ENCODE data around the gene MYO19. TPM values are rescaled to one million over a fixed set of nuclear protein-coding genes. Genes with fewer than 3 reads are reported as not detected.

Gene MYO19
- polyA plus RNA-seq, 1 experiment, result 46.9 TPM

DNA sequence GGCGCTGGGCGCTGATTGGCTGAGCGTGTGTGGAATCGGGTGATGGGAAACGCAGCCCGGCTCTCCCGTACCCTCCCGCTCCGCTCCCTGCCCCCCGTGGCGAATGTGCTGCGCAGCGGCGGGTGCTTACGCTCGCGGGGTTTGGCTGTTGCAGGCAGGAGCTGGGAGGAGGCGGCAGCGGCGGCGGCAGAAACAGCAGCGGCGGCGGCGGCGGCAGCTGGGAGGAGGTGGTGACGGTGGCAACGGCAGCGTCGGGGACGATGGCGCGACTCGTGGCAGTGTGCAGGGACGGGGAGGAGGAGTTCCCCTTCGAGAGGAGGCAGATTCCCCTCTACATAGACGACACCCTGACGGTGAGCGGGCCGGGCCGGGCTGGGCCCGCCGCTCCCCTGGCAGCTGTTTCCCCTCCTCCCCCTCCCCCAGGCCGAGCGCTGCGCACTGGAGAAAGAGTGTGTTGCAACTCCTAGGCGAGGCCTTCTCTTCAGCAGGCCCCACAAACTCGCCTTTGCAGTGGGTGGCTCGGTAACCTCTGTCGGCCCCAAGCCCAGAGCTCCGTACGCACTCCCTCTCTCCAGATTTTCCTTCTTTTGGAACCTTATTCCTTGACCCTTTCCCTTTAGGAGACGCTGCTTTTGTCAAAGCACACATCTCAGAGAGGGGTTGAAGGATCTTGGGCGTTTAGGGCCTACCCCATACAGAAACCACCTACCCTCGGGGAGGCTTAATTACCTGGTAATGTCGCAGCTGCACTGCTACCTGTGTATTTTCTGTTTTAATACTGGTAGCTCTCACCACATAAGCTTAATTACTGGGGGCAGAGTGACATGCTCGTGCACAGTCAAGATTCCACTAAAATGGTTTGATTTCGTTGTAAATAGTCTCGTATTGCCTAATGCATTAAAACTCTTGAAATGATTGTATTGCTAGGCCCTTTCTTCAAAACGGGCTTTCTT lies 11.1 kb upstream of the MYO19 start:
- POLR2A ChIA-PET, result interaction anchor here (0.6 to 0.8 kb wide), 5 partner anchors 10 to 819 kb away, joined by 3 to 10 read pairs (median 7); partner anchors contain the start of genes MRM1 and PIGW
- peak; percentile 66 for DNase-seq (ENCODE audit: low read depth)
- CTCF ChIA-PET, result interaction anchor here (0.6 to 1.5 kb wide), 2 partner anchors 11 to 488 kb away, joined by 3 read pairs; partner anchors contain the start of genes MYO19 and PIGW

DNA sequence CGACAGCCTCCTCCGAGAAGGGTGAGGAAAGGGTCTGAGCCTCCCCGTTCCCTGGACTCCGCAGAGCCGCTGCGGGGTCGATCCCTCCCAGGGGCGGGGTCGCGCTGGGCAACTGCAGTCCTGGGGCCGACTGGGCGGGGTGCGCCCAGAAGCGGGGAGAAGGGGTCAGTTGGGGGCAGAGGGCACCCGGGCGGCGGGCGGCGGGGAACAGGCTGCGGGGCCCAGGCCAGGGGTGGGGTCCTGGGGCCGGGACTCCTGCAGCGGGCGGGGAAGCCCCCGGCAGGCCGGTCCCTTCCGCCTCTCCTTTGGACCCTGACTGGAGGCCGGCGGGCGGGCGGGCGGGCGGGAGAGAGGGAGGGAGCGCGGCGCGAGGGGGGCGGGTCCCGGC lies 10.4 kb upstream of the MYO19 start:
- TF ChIP-seq, protein P1, sequence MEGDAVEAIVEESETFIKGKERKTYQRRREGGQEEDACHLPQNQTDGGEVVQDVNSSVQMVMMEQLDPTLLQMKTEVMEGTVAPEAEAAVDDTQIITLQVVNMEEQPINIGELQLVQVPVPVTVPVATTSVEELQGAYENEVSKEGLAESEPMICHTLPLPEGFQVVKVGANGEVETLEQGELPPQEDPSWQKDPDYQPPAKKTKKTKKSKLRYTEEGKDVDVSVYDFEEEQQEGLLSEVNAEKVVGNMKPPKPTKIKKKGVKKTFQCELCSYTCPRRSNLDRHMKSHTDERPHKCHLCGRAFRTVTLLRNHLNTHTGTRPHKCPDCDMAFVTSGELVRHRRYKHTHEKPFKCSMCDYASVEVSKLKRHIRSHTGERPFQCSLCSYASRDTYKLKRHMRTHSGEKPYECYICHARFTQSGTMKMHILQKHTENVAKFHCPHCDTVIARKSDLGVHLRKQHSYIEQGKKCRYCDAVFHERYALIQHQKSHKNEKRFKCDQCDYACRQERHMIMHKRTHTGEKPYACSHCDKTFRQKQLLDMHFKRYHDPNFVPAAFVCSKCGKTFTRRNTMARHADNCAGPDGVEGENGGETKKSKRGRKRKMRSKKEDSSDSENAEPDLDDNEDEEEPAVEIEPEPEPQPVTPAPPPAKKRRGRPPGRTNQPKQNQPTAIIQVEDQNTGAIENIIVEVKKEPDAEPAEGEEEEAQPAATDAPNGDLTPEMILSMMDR (IDR thresholded peaks at IDR 0.05; ENCODE audit: insufficient read depth, low read depth, low read length), result no peak
- no peak for DNase-seq (ENCODE audit: low read depth)
- Histone ChIP-seq H3K27me3 (ENCODE audit: control insufficient read depth, insufficient read depth, low read length) (no peaks in the 10 kb centered on the region), H3K36me3 (ENCODE audit: control insufficient read depth, insufficient read depth, low read length) (no peaks in the 10 kb centered on the region), H3K4me3 (ENCODE audit: low read depth, low read length) (peak overlapping the region; percentile 86)
- POLR2A ChIA-PET, result interaction anchor here (0.6 to 0.8 kb wide), 4 partner anchors 10 to 819 kb away, joined by 3 to 10 read pairs (median 8); partner anchors contain the start of genes MRM1 and PIGW
- CTCF ChIA-PET, result no interaction called here

More for the DNA sequence above, 11.1 kb upstream of the MYO19 start:
- Histone ChIP-seq H3K27me3 (ENCODE audit: control insufficient read depth, insufficient read depth, low read length) (no peaks in the 10 kb centered on the region), H3K4me3 (ENCODE audit: low read depth, low read length) (peak overlapping the region; percentile 86), H3K36me3 (ENCODE audit: control insufficient read depth, insufficient read depth, low read length) (no peaks in the 10 kb centered on the region)
- TF ChIP-seq, protein P1 (IDR thresholded peaks at IDR 0.05; ENCODE audit: insufficient read depth, low read depth, low read length), result no peak

DNA sequence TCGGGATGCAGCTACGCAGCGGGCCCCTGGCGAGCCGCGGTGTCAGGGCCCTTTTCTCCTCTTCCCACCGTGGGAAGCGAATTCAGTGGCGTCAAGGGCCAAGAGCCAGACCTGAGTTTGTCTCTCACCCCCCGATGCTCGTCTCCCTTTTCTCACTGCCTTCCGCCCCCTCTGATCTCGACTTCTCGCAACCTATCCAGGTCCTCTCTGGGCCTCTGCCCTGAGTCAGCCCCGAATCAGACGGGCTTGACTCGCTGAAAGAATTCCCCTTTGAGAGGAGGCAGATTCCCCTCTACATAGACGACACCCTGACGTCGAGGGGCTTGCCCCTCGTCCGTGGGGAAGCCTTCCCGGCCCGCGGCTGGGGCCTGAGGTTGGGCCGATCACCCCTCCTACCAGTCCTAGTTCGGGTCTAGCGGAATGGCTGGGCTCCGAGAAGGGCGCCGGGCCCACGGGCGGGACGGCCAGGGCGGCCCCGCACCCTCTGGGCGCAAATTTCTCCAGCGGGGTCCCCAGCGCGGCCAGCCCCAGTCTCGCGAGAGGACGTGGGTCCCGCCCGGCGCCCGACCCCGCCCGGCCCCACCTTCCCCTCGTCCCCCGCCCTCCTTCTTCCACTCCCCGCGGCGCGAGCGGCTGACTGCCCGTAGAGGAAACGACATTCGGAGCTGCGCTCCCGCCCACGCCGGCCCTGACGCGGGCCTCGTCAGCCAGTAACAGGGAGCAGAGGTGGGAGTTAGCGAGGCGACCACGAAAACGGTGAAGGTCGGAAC lies 9.8 kb upstream of the MYO19 start, which contains the start of gene GGNBP2:
Gene GGNBP2, plus strand, starts transcription at position 613 of the 770 bp plus-strand sequence. CDS start 806 bp downstream, outside the sequence.
- peak; percentile 50 for DNase-seq (ENCODE audit: low read depth)
- no peaks in the 10 kb centered on the region for H3K27me3 ChIP-seq (ENCODE audit: control insufficient read depth, insufficient read depth, low read length)
- POLR2A ChIA-PET, result interaction anchor here (0.6 to 0.7 kb wide), 2 partner anchors 9 to 818 kb away, joined by 9 to 10 read pairs; partner anchors contain the start of gene PIGW
- CTCF ChIA-PET, result interaction anchor here (0.9 kb wide), 1 partner anchor 9 kb away, joined by 6 read pairs; the partner anchor contains the start of genes MYO19 and PIGW
- peak within 1 kb of the TSS; percentile 86 for H3K4me3 ChIP-seq (ENCODE audit: low read depth, low read length)
- TF ChIP-seq, protein P1 (IDR thresholded peaks at IDR 0.05; ENCODE audit: insufficient read depth, low read depth, low read length), result no peak
- H3K36me3 ChIP-seq (ENCODE audit: control insufficient read depth, insufficient read depth, low read length), result no peaks in the 10 kb centered on the region

GRCh38 chr17:36544044-36544306 lies 9.3 kb upstream of the MYO19 start:
- peak; percentile 5 for DNase-seq (ENCODE audit: low read depth)
- no peaks in the 10 kb centered on the region for H3K36me3 ChIP-seq (ENCODE audit: control insufficient read depth, insufficient read depth, low read length)
- CTCF ChIA-PET, result interaction anchor here (0.9 kb wide), 1 partner anchor 9 kb away, joined by 6 read pairs; the partner anchor contains the start of genes MYO19 and PIGW
- peak overlapping the region; percentile 86 for H3K4me3 ChIP-seq (ENCODE audit: low read depth, low read length)
- POLR2A ChIA-PET, result no interaction called here
- TF ChIP-seq, protein P1 (IDR thresholded peaks at IDR 0.05; ENCODE audit: insufficient read depth, low read depth, low read length), result 0 out of 2 replicates have a peak, but pooled peaks have one; percentile 29
- H3K27me3 ChIP-seq (ENCODE audit: control insufficient read depth, insufficient read depth, low read length), result no peaks in the 10 kb centered on the region

Measured in BJ (cell line).